T1000 (cell line): ENCODE data around the gene CSMD2.

Source experiments
- DNase-seq: peaks from one replicate; lab custom pipeline; 2025; ENCODE audit warnings: mixed read lengths; lab: John Stamatoyannopoulos, UW

The CSMD2 gene

GRCh38 chr1:33714421-33714820 is 450.6 kb downstream of the CSMD2 start:
- DNase-seq, result no peak

GRCh38 chr1:33713058-33713877 is 451.8 kb downstream of the CSMD2 start:
- no peak for DNase-seq

GRCh38 chr1:33712186-33712585 is 452.8 kb downstream of the CSMD2 start:
- DNase-seq, result no peak

GRCh38 chr1:33711511-33711910 is 453.5 kb downstream of the CSMD2 start:
- DNase-seq, result no peak

- peak; percentile 57 for DNase-seq
These were observed 454.1 kb downstream of the CSMD2 start for GRCh38 chr1:33710967-33711366.

- DNase-seq, result no peak
These were observed 455.0 kb downstream of the CSMD2 start for GRCh38 chr1:33709783-33710718.

GRCh38 chr1:33709174-33709782 is 455.8 kb downstream of the CSMD2 start:
- no peak for DNase-seq

- DNase-seq, result no peak
These were observed 458.3 kb downstream of the CSMD2 start for GRCh38 chr1:33706634-33707255.

GRCh38 chr1:33703464-33703863 is 461.6 kb downstream of the CSMD2 start:
- DNase-seq, result no peak

GRCh38 chr1:33698361-33699035 is 466.5 kb downstream of the CSMD2 start:
- no peak for DNase-seq

- DNase-seq, result no peak
These were observed 467.2 kb downstream of the CSMD2 start for GRCh38 chr1:33697816-33698215.

GRCh38 chr1:33696962-33697361 is 468.1 kb downstream of the CSMD2 start:
- no peak for DNase-seq

- DNase-seq, result no peak
These were observed 468.7 kb downstream of the CSMD2 start for GRCh38 chr1:33696311-33696710.

- DNase-seq, result no peak
These were observed 472.5 kb downstream of the CSMD2 start for GRCh38 chr1:33692206-33693188.

GRCh38 chr1:33687000-33687399 is 478.0 kb downstream of the CSMD2 start:
- no peak for DNase-seq

GRCh38 chr1:33686551-33686950 is 478.5 kb downstream of the CSMD2 start:
- no peak for DNase-seq

- DNase-seq, result no peak
These were observed 479.8 kb downstream of the CSMD2 start for GRCh38 chr1:33685256-33685655.

GRCh38 chr1:33684396-33685179 is 480.4 kb downstream of the CSMD2 start:
- no peak for DNase-seq

GRCh38 chr1:33683913-33684312 is 481.1 kb downstream of the CSMD2 start:
- no peak for DNase-seq
